Measurements from ENCODE around the gene SLC16A10. TPM values are rescaled to one million over a fixed set of nuclear protein-coding genes. Genes with fewer than 3 reads are reported as not detected.

The SLC16A10 gene
- total RNA-seq, 1 experiment from 2014 or later: 0.18 TPM

- Histone ChIP-seq H3K36me3 (ENCODE audit: control insufficient read depth, insufficient read depth, low read length) (no peaks in the 10 kb centered on the region), H3K27ac (ENCODE audit: low read length) (no peak overlapping the region), H3K4me3 (ENCODE audit: low read depth in 2 of 2, low read length in 2 of 2) (no peak overlapping the region), H3K27me3 (ENCODE audit: control insufficient read depth, insufficient read depth, low read length) (peaks cover 28% of the 10 kb centered on the region), H3K4me1 (ENCODE audit: control insufficient read depth, insufficient read depth, low read length) (no peaks in the 10 kb centered on the region), H3K9me3 (ENCODE audit: control insufficient read depth, insufficient read depth, low read depth, low read length) (no peaks in the 10 kb centered on the region)
- POLR2A ChIA-PET: no interaction called here
- no TSS peak for BruUV-seq (replicated peaks)
- TF ChIP-seq, protein P1, sequence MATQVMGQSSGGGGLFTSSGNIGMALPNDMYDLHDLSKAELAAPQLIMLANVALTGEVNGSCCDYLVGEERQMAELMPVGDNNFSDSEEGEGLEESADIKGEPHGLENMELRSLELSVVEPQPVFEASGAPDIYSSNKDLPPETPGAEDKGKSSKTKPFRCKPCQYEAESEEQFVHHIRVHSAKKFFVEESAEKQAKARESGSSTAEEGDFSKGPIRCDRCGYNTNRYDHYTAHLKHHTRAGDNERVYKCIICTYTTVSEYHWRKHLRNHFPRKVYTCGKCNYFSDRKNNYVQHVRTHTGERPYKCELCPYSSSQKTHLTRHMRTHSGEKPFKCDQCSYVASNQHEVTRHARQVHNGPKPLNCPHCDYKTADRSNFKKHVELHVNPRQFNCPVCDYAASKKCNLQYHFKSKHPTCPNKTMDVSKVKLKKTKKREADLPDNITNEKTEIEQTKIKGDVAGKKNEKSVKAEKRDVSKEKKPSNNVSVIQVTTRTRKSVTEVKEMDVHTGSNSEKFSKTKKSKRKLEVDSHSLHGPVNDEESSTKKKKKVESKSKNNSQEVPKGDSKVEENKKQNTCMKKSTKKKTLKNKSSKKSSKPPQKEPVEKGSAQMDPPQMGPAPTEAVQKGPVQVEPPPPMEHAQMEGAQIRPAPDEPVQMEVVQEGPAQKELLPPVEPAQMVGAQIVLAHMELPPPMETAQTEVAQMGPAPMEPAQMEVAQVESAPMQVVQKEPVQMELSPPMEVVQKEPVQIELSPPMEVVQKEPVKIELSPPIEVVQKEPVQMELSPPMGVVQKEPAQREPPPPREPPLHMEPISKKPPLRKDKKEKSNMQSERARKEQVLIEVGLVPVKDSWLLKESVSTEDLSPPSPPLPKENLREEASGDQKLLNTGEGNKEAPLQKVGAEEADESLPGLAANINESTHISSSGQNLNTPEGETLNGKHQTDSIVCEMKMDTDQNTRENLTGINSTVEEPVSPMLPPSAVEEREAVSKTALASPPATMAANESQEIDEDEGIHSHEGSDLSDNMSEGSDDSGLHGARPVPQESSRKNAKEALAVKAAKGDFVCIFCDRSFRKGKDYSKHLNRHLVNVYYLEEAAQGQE (IDR thresholded peaks at IDR 0.05; ENCODE audit: insufficient read depth in 1 of 2, low read depth in 2 of 2, low read length in 1 of 2): no peak
- no peak for TF ChIP-seq CTCF (IDR thresholded peaks at IDR 0.05)
- no peak for TF ChIP-seq SIN3A (IDR thresholded peaks at IDR 0.05; ENCODE audit: borderline replicate concordance, insufficient read depth, low read depth, low read length)
- TF ChIP-seq TCF7L2 (IDR thresholded peaks at IDR 0.05; ENCODE audit: low read depth, low read length): no peak
- no peak for TF ChIP-seq POLR2AphosphoS5 (IDR thresholded peaks at IDR 0.05; ENCODE audit: low read depth, low read length)
- CTCF ChIA-PET: interaction anchor here (0.6 kb wide), 1 partner anchor 34 kb away, joined by 3 read pairs; no protein-coding TSS in a partner anchor
- DNase-seq (ENCODE audit: low read depth, low spot score) (no peak), ATAC-seq (no peak)
- intact Hi-C loops (cut with micrococcal nuclease; ENCODE audit: unreplicated experiment) (no loop called here), in situ Hi-C loops (cut with HindIII; ENCODE audit: low pct_unique_long_range_greater_than_20kb, low sequenced_read_pairs) (no loop called here)
These were observed 11.1 kb upstream of the SLC16A10 start for GRCh38 chr6:111076024-111076695.

- POLR2A ChIA-PET: no interaction called here
- BruUV-seq (replicated peaks): no TSS peak
These were observed 6.6 kb upstream of the SLC16A10 start for GRCh38 chr6:111080698-111081097.

More at GRCh38 chr6:111080698-111081097, 6.6 kb upstream of the SLC16A10 start:
- Histone ChIP-seq H3K27ac (ENCODE audit: low read length) (no peak overlapping the region), H3K4me3 (ENCODE audit: low read depth in 2 of 2, low read length in 2 of 2) (no peak overlapping the region), H3K27me3 (ENCODE audit: control insufficient read depth, insufficient read depth, low read length) (peaks cover 8% of the 10 kb centered on the region), H3K36me3 (ENCODE audit: control insufficient read depth, insufficient read depth, low read length) (no peaks in the 10 kb centered on the region), H3K9me3 (ENCODE audit: control insufficient read depth, insufficient read depth, low read depth, low read length) (no peaks in the 10 kb centered on the region), H3K4me1 (ENCODE audit: control insufficient read depth, insufficient read depth, low read length) (no peaks in the 10 kb centered on the region)
- no peak for DNase-seq (ENCODE audit: low read depth, low spot score)
- in situ Hi-C loops (cut with HindIII; ENCODE audit: low pct_unique_long_range_greater_than_20kb, low sequenced_read_pairs) (no loop called here), intact Hi-C loops (cut with micrococcal nuclease; ENCODE audit: unreplicated experiment) (no loop called here)
- no peak for ATAC-seq
- TF ChIP-seq CTCF (IDR thresholded peaks at IDR 0.05): no peak
- no peak for TF ChIP-seq POLR2AphosphoS5 (IDR thresholded peaks at IDR 0.05; ENCODE audit: low read depth, low read length)
- TF ChIP-seq SIN3A (IDR thresholded peaks at IDR 0.05; ENCODE audit: borderline replicate concordance, insufficient read depth, low read depth, low read length): no peak
- TF ChIP-seq, protein P1 (IDR thresholded peaks at IDR 0.05; ENCODE audit: insufficient read depth in 1 of 2, low read depth in 2 of 2, low read length in 1 of 2): no peak
- TF ChIP-seq TCF7L2 (IDR thresholded peaks at IDR 0.05; ENCODE audit: low read depth, low read length): no peak
- CTCF ChIA-PET: no interaction called here
